Measurements from ENCODE around the gene LASP1NB.
"Not testable (repeated sequence)": the region's sequence is repeated elsewhere in the genome, so short reads cannot be mapped to it uniquely, and the experiment has no call there.

Gene LASP1NB

DNA sequence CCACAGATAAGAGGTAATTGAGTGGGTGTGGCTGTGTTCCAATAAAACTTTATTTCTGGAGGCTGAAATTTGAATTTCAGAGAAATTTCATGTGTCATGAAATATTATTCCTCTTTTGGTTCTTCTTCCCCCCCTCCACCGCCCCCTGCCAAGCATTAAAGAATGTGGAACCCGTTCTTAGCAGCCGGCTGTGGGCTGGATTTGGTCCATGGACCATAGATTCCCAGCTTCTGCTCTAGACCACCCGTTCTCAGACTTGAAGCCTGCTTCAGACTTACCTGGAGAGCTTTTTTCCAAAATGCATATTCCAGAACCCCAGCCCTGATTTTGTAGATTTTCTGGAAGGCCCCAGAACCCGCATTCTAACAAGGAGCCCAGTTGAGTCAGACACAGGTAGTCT lies 15.1 kb upstream of the LASP1NB start:
- TF ChIP-seq, protein P1, sequence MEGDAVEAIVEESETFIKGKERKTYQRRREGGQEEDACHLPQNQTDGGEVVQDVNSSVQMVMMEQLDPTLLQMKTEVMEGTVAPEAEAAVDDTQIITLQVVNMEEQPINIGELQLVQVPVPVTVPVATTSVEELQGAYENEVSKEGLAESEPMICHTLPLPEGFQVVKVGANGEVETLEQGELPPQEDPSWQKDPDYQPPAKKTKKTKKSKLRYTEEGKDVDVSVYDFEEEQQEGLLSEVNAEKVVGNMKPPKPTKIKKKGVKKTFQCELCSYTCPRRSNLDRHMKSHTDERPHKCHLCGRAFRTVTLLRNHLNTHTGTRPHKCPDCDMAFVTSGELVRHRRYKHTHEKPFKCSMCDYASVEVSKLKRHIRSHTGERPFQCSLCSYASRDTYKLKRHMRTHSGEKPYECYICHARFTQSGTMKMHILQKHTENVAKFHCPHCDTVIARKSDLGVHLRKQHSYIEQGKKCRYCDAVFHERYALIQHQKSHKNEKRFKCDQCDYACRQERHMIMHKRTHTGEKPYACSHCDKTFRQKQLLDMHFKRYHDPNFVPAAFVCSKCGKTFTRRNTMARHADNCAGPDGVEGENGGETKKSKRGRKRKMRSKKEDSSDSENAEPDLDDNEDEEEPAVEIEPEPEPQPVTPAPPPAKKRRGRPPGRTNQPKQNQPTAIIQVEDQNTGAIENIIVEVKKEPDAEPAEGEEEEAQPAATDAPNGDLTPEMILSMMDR (conservative IDR thresholded peaks at IDR 0.05; ENCODE audit: low read depth, low read length) = no peak
- no peak for DNase-seq (ENCODE audit: low read depth)
- H3K4me3 ChIP-seq (ENCODE audit: low read depth, low read length) = no peak overlapping the region

DNA sequence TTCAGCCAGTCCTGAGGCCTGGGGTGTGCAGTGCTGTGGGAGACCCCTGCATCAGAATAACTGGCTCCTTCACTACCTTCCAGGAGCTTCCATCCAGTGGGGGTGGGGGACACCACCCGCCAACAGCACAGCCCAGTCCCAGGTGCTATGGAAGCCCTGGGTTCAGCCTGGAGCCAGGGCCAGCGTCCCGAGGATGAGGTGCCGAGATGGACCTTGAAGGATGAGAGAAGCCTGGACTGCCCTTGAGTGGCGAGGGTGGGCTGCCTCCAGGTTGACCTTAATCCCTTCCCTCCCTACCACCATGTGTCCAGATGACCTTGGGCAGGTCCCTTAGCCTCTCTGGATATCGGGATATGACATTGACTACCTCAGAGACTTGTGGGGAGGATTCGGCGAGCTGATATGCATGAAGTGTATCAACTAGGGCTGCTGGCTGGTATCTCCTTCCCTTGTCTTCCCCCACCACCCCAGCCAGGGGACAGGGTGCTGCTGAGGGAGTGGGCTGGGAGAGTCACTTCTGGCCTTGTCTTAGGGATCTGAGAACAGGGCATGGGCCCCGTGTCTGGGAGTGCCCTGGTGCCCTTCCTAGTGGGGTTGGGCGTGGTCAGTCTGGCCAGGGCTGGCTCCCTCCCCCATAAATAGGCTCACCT lies 14.2 kb upstream of the LASP1NB start:
- TF ChIP-seq, protein P1 (conservative IDR thresholded peaks at IDR 0.05; ENCODE audit: low read depth, low read length) = no peak
- no peak overlapping the region for H3K4me3 ChIP-seq (ENCODE audit: low read depth, low read length)
- DNase-seq (ENCODE audit: low read depth) = no peak

- not testable (repeated sequence) for H3K4me3 ChIP-seq (ENCODE audit: low read depth, low read length); DNase-seq (ENCODE audit: low read depth)
Observed at GRCh38 chr17:38911731-38912081, 13.7 kb upstream of the LASP1NB start.

- H3K4me3 ChIP-seq (ENCODE audit: low read depth, low read length) = no peak overlapping the region
- TF ChIP-seq, protein P1 (conservative IDR thresholded peaks at IDR 0.05; ENCODE audit: low read depth, low read length) = no peak
- peak; percentile 53 for DNase-seq (ENCODE audit: low read depth)
Observed at GRCh38 chr17:38912221-38912813, 13.1 kb upstream of the LASP1NB start.

GRCh38 chr17:38914741-38915638 lies 10.4 kb upstream of the LASP1NB start:
- TF ChIP-seq, protein P1 (conservative IDR thresholded peaks at IDR 0.05; ENCODE audit: low read depth, low read length) = no peak
- no peak for DNase-seq (ENCODE audit: low read depth)
- H3K4me3 ChIP-seq (ENCODE audit: low read depth, low read length) = no peak overlapping the region

DNA sequence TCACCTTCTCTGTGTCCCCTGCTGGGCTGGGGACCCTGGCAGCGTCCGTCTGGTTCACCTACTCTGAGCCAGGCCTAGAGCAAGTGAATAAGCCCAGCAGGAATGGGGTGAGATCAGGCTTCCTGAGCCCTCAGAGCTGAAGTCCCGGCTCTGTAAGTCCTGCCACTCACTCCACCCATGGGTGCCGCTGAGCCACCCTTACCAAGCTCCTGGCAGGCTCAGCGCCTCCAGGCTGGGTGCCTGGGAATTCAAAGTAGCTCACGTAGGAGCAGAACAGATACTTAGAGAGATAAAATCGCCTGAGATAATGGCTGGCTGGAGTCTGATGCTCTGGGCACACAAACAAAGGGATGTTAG lies 9.8 kb upstream of the LASP1NB start:
- H3K4me3 ChIP-seq (ENCODE audit: low read depth, low read length) = no peak overlapping the region
- no peak for DNase-seq (ENCODE audit: low read depth)
- TF ChIP-seq, protein P1 (conservative IDR thresholded peaks at IDR 0.05; ENCODE audit: low read depth, low read length) = no peak

- TF ChIP-seq, protein P1 (conservative IDR thresholded peaks at IDR 0.05; ENCODE audit: low read depth, low read length) = no peak
- no peak overlapping the region for H3K4me3 ChIP-seq (ENCODE audit: low read depth, low read length)
- DNase-seq (ENCODE audit: low read depth) = no peak
Observed at GRCh38 chr17:38916771-38917170, 8.6 kb upstream of the LASP1NB start.

Measured in choroid plexus epithelial cell (primary cell).